Ishikawa (cell line): ENCODE results near the gene LIMS2.

ENCODE experiments used
- CEBPB ChIP-seq: IDR thresholded peaks from 2 replicates; pipeline ENCODE4 v1.6.1; 2012
- CREB1 ChIP-seq: IDR thresholded peaks from 2 replicates; pipeline ENCODE4 v1.6.1; 2012; ENCODE audit warnings: low read depth
- EGR1 ChIP-seq: IDR thresholded peaks from 2 replicates; pipeline ENCODE4 v1.6.1; 2012
- EP300 ChIP-seq: IDR thresholded peaks from 2 replicates; pipeline ENCODE4 v1.6.1; 2012; ENCODE audit warnings: borderline replicate concordance
- FOXM1 ChIP-seq: IDR thresholded peaks from 2 replicates; pipeline ENCODE4 v1.6.1; 2012; ENCODE audit warnings: low read depth, borderline replicate concordance
- NFIC ChIP-seq: IDR thresholded peaks from 2 replicates; pipeline ENCODE4 v1.6.1; 2012
- RAD21 ChIP-seq: IDR thresholded peaks from 2 replicates; pipeline ENCODE4 v1.6.1; 2012; ENCODE audit warnings: low read depth
- TAF1 ChIP-seq: IDR thresholded peaks from 2 replicates; pipeline ENCODE4 v1.6.1; 2012; ENCODE audit warnings: low read depth, mild to moderate bottlenecking
- TCF12 ChIP-seq: IDR thresholded peaks from 2 replicates; pipeline ENCODE4 v1.6.1; 2012; ENCODE audit warnings: low read depth
- TEAD4 ChIP-seq: IDR thresholded peaks from 2 replicates; pipeline ENCODE4 v1.6.1; 2012
- YY1 ChIP-seq: IDR thresholded peaks from 2 replicates; pipeline ENCODE4 v1.6.1; 2012; ENCODE audit warnings: low read depth
- ZBTB7A ChIP-seq: IDR thresholded peaks from 2 replicates; pipeline ENCODE4 v1.6.1; 2012; ENCODE audit warnings: low read depth
- TF ChIP-seq, protein P1 (sequence below): IDR thresholded peaks from 2 replicates; pipeline ENCODE4 v1.6.1; 2012
- TF ChIP-seq, protein P2 (sequence below): IDR thresholded peaks from 2 replicates; pipeline ENCODE4 v1.6.1; 2012; ENCODE audit warnings: low read depth, mild to moderate bottlenecking
- TF ChIP-seq, protein P3 (sequence below): IDR thresholded peaks from 2 replicates; pipeline ENCODE4 v1.6.1; 2012

Gene LIMS2

DNA sequence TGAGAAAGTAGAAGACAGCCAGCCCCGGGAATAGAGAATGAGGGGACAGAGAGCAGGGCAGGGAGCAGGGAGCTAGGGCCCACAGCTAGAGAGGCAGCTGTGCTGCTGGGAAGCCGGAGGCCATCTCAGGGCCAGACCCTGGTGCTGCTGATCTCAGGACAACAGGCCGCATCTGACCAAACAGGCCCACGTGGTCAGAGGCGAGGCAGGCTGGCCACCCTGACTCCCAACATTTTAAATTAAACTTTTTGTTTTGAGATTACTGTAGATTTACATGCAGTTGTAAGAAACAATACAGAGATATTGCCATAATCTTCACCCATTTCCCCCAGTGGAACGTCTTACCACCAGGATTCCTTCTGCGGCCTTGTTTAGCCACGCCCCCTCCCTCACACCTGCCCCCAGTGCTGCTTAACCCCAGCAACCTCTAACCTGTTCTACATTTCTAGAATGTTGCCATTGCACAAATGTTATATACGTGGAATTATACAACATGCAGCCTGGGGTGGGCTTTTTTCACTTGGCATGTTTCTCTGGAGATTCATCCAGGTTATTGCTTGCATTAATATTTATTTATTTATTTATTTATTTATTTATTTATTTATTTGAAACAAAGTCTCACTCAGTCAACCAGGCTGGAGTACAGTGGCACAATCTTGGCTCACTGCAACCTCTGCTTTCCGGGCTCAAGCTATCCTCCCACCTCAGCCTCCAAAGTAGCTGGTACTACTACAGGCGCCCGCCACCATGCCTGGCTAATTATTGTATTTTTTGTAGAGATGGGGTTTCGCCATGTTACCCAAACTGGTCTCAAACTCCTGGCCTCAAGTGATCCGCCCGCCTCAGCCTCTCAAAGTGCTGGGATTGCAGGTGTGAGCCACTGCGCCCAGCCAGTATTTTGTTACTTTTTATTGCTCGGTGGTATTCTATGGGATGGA is 78.0 kb downstream of the LIMS2 start:
- TF ChIP-seq TAF1, result no peak
- TF ChIP-seq, protein P1, sequence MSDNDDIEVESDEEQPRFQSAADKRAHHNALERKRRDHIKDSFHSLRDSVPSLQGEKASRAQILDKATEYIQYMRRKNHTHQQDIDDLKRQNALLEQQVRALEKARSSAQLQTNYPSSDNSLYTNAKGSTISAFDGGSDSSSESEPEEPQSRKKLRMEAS, result no peak
- no peak for TF ChIP-seq EP300
- TF ChIP-seq TEAD4, result no peak
- TF ChIP-seq, protein P2, sequence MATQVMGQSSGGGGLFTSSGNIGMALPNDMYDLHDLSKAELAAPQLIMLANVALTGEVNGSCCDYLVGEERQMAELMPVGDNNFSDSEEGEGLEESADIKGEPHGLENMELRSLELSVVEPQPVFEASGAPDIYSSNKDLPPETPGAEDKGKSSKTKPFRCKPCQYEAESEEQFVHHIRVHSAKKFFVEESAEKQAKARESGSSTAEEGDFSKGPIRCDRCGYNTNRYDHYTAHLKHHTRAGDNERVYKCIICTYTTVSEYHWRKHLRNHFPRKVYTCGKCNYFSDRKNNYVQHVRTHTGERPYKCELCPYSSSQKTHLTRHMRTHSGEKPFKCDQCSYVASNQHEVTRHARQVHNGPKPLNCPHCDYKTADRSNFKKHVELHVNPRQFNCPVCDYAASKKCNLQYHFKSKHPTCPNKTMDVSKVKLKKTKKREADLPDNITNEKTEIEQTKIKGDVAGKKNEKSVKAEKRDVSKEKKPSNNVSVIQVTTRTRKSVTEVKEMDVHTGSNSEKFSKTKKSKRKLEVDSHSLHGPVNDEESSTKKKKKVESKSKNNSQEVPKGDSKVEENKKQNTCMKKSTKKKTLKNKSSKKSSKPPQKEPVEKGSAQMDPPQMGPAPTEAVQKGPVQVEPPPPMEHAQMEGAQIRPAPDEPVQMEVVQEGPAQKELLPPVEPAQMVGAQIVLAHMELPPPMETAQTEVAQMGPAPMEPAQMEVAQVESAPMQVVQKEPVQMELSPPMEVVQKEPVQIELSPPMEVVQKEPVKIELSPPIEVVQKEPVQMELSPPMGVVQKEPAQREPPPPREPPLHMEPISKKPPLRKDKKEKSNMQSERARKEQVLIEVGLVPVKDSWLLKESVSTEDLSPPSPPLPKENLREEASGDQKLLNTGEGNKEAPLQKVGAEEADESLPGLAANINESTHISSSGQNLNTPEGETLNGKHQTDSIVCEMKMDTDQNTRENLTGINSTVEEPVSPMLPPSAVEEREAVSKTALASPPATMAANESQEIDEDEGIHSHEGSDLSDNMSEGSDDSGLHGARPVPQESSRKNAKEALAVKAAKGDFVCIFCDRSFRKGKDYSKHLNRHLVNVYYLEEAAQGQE, result no peak
- no peak for TF ChIP-seq RAD21
- no peak for TF ChIP-seq EGR1
- TF ChIP-seq TCF12, result no peak
- TF ChIP-seq NFIC, result no peak
- TF ChIP-seq, protein P3, sequence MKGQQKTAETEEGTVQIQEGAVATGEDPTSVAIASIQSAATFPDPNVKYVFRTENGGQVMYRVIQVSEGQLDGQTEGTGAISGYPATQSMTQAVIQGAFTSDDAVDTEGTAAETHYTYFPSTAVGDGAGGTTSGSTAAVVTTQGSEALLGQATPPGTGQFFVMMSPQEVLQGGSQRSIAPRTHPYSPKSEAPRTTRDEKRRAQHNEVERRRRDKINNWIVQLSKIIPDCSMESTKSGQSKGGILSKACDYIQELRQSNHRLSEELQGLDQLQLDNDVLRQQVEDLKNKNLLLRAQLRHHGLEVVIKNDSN, result no peak
- no peak for TF ChIP-seq ZBTB7A
- TF ChIP-seq CEBPB, result no peak
- TF ChIP-seq CREB1, result no peak
- no peak for TF ChIP-seq FOXM1
- no peak for TF ChIP-seq YY1

DNA sequence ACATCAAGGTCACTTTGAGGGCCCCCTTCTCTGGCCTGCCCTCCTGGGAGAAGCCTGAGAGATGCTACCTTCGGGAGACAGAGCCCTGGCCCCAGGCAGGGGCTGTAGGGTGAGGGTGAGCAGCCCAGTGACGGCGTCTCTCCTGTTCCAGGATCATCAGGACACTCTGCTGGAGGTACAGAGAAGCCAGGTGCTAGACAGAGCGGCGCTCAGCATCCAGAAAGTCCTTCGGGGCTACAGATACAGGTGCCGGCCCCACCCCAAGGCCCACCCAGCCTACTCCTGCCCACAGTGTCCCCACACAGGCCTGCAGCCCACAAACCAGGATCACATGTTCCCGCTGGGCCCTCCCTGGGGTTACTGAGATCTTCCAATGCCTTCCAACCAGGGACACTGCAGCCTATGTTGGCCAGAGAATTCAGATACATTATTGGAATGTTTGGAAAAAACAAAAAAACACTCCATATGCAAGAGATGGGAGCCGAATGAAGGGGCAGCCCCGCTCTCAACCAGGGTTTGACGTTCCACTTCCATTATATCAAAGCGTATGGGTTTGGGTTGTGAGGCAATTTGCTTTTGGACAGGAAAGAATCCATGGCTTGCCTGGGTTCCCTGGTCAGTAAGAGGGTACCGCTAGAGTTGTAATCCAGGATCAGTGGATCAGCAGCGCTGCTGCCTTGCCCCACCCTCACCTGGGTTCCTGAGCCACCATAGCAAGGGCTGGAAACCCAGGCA is 78.9 kb downstream of the LIMS2 start:
- TF ChIP-seq, protein P3, result no peak
- TF ChIP-seq CREB1 (no peak), TCF12 (no peak)

DNA sequence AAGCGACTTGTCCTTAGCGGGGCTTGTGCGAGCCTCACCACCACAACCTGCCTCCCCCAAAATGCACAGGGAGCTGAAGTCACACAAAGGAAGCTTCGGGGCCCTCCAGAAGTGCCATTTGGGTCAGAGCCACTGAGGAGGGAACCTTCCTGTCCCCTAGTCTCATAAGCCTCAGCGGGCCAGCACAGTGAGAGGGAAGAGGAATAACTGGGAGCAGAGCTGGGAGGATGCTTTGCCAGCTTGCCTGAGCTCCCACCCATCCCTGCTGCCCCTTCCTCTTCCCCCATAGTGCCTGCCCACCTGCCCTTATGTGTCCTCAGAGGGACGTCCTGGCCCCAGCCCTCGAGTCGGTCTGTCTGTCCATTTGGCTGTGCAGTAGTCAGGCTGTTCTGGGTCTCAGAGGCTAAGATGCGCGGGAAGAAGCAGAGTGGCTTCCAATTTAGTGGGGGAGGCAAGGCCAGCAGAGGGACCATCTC is 81.2 kb downstream of the LIMS2 start:
- TF ChIP-seq CEBPB (no peak), TCF12 (no peak), EP300 (no peak), TAF1 (no peak)

DNA sequence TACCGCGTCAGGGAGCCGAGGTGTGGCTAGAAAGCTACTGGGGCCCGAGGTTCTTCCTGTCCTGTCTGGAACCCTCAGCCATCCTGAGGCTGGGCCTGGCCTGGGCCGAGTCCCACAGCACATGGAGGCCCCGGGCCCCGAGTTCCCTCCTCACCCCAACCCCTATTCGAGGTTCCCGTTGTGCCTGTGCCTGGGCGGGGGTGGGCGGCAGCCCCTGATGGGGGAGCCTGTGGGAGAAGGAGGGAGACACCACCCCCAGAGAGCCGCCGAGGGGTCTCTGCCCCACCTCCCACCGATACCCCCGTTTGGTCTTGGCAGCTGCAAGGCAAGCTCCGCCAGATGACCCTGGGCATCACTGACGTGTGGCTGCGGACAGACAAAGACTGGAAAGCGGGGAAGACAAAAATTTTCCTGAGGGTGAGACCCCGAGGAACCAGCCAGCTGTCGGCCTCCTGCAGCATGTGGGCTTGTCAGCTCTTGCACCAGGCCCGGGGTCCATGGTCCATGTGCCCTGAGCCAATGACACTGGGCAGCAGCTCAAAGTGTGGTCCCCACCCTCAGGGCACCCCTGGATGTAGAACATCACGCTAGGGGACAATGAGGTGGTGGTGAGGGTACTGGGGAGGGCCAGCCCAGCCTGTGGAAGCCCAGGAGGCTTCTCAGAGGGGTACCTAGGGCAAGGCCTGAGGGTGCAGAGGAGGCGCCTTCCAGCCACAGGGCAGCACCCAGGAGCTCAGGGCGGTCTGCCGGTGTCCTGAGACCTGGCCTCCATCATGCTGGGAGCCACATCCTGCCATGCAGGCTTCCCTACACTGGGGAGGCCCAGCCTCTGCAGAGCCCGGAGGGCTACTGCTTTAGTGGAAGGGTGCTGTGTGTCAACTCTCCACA is 81.9 kb downstream of the LIMS2 start:
- TF ChIP-seq FOXM1, result no peak
- no peak for TF ChIP-seq EGR1
- TF ChIP-seq, protein P2, result no peak
- no peak for TF ChIP-seq TEAD4
- TF ChIP-seq TAF1, result no peak
- no peak for TF ChIP-seq CREB1
- TF ChIP-seq CEBPB, result no peak
- no peak for TF ChIP-seq TCF12
- TF ChIP-seq EP300, result no peak
- TF ChIP-seq, protein P1, result no peak
- no peak for TF ChIP-seq RAD21
- TF ChIP-seq, protein P3, result no peak
- no peak for TF ChIP-seq YY1
- TF ChIP-seq ZBTB7A, result no peak
- TF ChIP-seq NFIC, result no peak

DNA sequence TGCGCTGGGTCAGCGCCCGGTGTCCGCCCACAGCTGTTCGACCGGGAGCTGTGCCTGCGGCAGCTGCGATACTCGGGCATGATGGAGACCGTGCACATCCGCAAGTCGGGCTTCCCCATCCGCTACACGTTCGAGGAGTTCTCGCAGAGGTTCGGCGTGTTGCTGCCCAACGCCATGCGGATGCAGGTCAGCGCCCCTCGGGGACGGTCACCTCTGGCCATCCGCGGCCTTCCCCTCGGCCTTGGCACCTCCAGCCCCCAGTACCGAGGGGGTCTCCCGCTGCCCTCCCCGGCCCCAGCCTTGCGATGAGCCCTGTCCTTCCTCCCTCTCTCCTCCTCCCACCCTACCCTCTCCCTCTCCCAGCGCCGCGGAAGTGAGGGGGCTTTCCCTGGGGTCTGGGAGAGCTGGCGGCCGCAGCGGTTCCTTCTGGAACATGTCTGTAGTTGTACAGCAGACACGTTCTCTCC is 82.5 kb downstream of the LIMS2 start:
- TF ChIP-seq EGR1 (no peak), CEBPB (no peak), TEAD4 (no peak), TAF1 (no peak), TCF12 (no peak), RAD21 (no peak), NFIC (no peak), YY1 (no peak), FOXM1 (no peak)
- TF ChIP-seq, protein P3, result no peak
- TF ChIP-seq, protein P1, result no peak
- TF ChIP-seq, protein P2, result no peak
